Stimulated activated CD8-positive, alpha-beta memory T cell treated with anti-CD3 and anti-CD28 coated beads, Interleukin-12 subunit alpha, Interleukin-12 subunit beta, amount 100 ng/mL, for 4 hours (primary cell): Measurements from ENCODE around the gene FBXO44.
A peak's percentile ranks its signal among the peaks of the same experiment; 100 is the strongest.

Experiments used
- DNase-seq: peaks from one replicate; pipeline ENCODE4 v3.0.0-alpha.2; 2020; ENCODE audit warnings: low read depth

The FBXO44 gene

GRCh38 chr1:11690397-11691301 is 36.0 kb downstream of the FBXO44 start:
- DNase-seq, result no peak

GRCh38 chr1:11691302-11691914 is 36.7 kb downstream of the FBXO44 start, which contains the start of gene DRAXIN:
Gene DRAXIN, plus strand, starts transcription at chr1:11691710. Its CDS starts 14,549 bp downstream, at chr1:11706259.
- no peak for DNase-seq

- no peak for DNase-seq
Measured at GRCh38 chr1:11691928-11692711, 37.4 kb downstream of the FBXO44 start.

GRCh38 chr1:11693024-11693590 is 38.4 kb downstream of the FBXO44 start:
- peak; percentile 34 for DNase-seq

- no peak for DNase-seq
Measured at GRCh38 chr1:11693917-11694316, 39.2 kb downstream of the FBXO44 start.

- DNase-seq, result no peak
Measured at GRCh38 chr1:11695861-11696260, 41.2 kb downstream of the FBXO44 start.

GRCh38 chr1:11697188-11697892 is 42.7 kb downstream of the FBXO44 start:
- no peak for DNase-seq

GRCh38 chr1:11697893-11698210 is 43.2 kb downstream of the FBXO44 start:
- no peak for DNase-seq

GRCh38 chr1:11700601-11701467 is 46.2 kb downstream of the FBXO44 start:
- no peak for DNase-seq

- no peak for DNase-seq
Measured at GRCh38 chr1:11701551-11701961, 46.9 kb downstream of the FBXO44 start.

GRCh38 chr1:11701981-11702803 is 47.5 kb downstream of the FBXO44 start:
- DNase-seq, result no peak

GRCh38 chr1:11703357-11704193 is 48.9 kb downstream of the FBXO44 start:
- DNase-seq, result no peak

- no peak for DNase-seq
Measured at GRCh38 chr1:11704194-11704529, 49.5 kb downstream of the FBXO44 start.

- no peak for DNase-seq
Measured at GRCh38 chr1:11704691-11705475, 50.2 kb downstream of the FBXO44 start.

GRCh38 chr1:11705596-11705995 is 50.9 kb downstream of the FBXO44 start:
- DNase-seq, result no peak

GRCh38 chr1:11706292-11706691 is 51.6 kb downstream of the FBXO44 start:
- DNase-seq, result no peak

- no peak for DNase-seq
Measured at GRCh38 chr1:11707621-11708276, 53.1 kb downstream of the FBXO44 start.
